B cell (primary cell): ENCODE results near the gene REL. TPM values are rescaled to one million over a fixed set of nuclear protein-coding genes. Genes with fewer than 3 reads are reported as not detected.

ENCODE experiments used
- ATAC-seq: fragments of 200-7000 bp; cut with Tn5 transposase; one replicate; pipeline ENCODE4 v1.10.0; 2021; ENCODE audit warnings: low read depth, mild to moderate bottlenecking, moderate number of reproducible peaks, moderate library complexity
- CTCF ChIA-PET: fragments of 350-600 bp; sonication (Branson Sonifier 250); formaldehyde crosslinking; loops from one replicate; lab custom pipeline; 2021; ENCODE audit warnings: antibody characterized with exemption, inconsistent platforms; lab: Charles Lee
- POLR2A ChIA-PET: fragments of 350-600 bp; sonication (Branson Sonifier 250); formaldehyde crosslinking; loops from one replicate; lab custom pipeline; 2021; ENCODE audit warnings: antibody characterized with exemption; lab: Charles Lee
- DNase-seq: peaks from one replicate; pipeline ENCODE4 v3.0.0; 2013
- H2AFZ ChIP-seq: 2 replicates; pipeline ENCODE4 v1.6.1; 2012; ENCODE audit warnings: mild to moderate bottlenecking, low read depth, low read length; ENCODE audit not compliant: insufficient read depth, poor library complexity, severe bottlenecking
- H3K27ac ChIP-seq, 2 donors: 1 replicate in 1 of 2; 2 replicates in 1 of 2; pipeline ENCODE4 v1.5.1; 2012 to 2013; ENCODE audit warnings: low read length in 2 of 2, mild to moderate bottlenecking in 2 of 2, moderate library complexity in 1 of 2
- H3K27me3 ChIP-seq, 4 experiments: fragments of 200-600 bp in 1 of 4; sonication (generic) in 1 of 4; replicated peaks in 1 of 4; 1 replicate in 2 of 4; 2 replicates in 2 of 4; pipeline versions ENCODE4 v1.6.1 to v1.7.0; 2013 to 2016; ENCODE audit warnings: low read length in 3 of 4, mild to moderate bottlenecking in 2 of 4, mixed read lengths in 1 of 4, moderate library complexity in 1 of 4; ENCODE audit not compliant: insufficient read depth in 4 of 4, control insufficient read depth in 3 of 4; ENCODE audit errors: control extremely low read depth in 1 of 4
- H3K36me3 ChIP-seq, 2 experiments: replicated peaks in 1 of 2; 1 replicate in 1 of 2; 2 replicates in 1 of 2; pipeline versions ENCODE4 v1.6.1 to v1.7.1; 2013; ENCODE audit warnings: low read length in 1 of 2; ENCODE audit not compliant: insufficient read depth in 2 of 2, control insufficient read depth in 1 of 2; ENCODE audit errors: control extremely low read depth in 1 of 2, extremely low read depth in 1 of 2
- H3K4me1 ChIP-seq, 2 donors: fragments of 200-600 bp in 1 of 2; sonication (generic) in 1 of 2; 1 replicate in 1 of 2; 2 replicates in 1 of 2; pipeline versions ENCODE4 v1.5.1 to v1.6.1; 2013 to 2017; ENCODE audit warnings: low read length in 2 of 2; ENCODE audit not compliant: control insufficient read depth in 2 of 2, insufficient read depth in 2 of 2
- H3K4me2 ChIP-seq: replicated peaks from 2 replicates; pipeline ENCODE3; 2012; ENCODE audit warnings: mild to moderate bottlenecking, low read depth, low read length; ENCODE audit not compliant: poor library complexity, severe bottlenecking
- H3K4me3 ChIP-seq, 5 experiments: fragments of 200-600 bp in 1 of 5; sonication (generic) in 1 of 5; 1 replicate in 3 of 5; 2 replicates in 2 of 5; pipeline versions ENCODE4 v1.5.1 to v1.7.0; 2011 to 2016; ENCODE audit warnings: low read length in 4 of 5, mild to moderate bottlenecking in 4 of 5, low read depth in 2 of 5, control low read depth in 1 of 5, moderate library complexity in 1 of 5; ENCODE audit not compliant: insufficient read depth in 1 of 5; ENCODE audit errors: control extremely low read depth in 1 of 5, extremely low read depth in 1 of 5
- H3K79me2 ChIP-seq: fragments of 200-600 bp; sonication (generic); one replicate; pipeline ENCODE4 v1.6.0; 2016; ENCODE audit warnings: low read length; ENCODE audit not compliant: control insufficient read depth, insufficient read depth
- H3K9ac ChIP-seq: fragments of 200-600 bp; sonication (generic); 2 replicates; pipeline ENCODE4 v1.6.1; 2017; ENCODE audit warnings: mild to moderate bottlenecking, low read length, moderate library complexity
- H3K9me3 ChIP-seq, 3 donors: one replicate each; pipeline versions ENCODE4 v1.6.1 to v1.7.1; 2013; ENCODE audit warnings: low read length in 2 of 3; ENCODE audit not compliant: control insufficient read depth in 2 of 3, insufficient read depth in 1 of 3; ENCODE audit errors: control extremely low read depth in 1 of 3
- H4K20me1 ChIP-seq: 2 replicates; pipeline ENCODE4 v1.6.0; 2012; ENCODE audit warnings: mild to moderate bottlenecking, low read length; ENCODE audit not compliant: insufficient read depth, control insufficient read depth, poor library complexity, severe bottlenecking
- H3K27ac Mint-ChIP-seq: one replicate; pipeline ENCODE4 v1.8.0; 2021; ENCODE audit warnings: mixed read lengths
- H3K27me3 Mint-ChIP-seq: one replicate; pipeline ENCODE4 v1.8.0; 2021; ENCODE audit warnings: mixed read lengths
- H3K4me1 Mint-ChIP-seq: one replicate; pipeline ENCODE4 v1.8.0; 2021; ENCODE audit warnings: mixed read lengths
- H3K4me3 Mint-ChIP-seq: one replicate; pipeline ENCODE4 v1.8.0; 2021; ENCODE audit warnings: mixed read lengths
- H3K9me3 Mint-ChIP-seq: one replicate; pipeline ENCODE4 v1.8.0; 2022; ENCODE audit warnings: mixed read lengths; ENCODE audit not compliant: insufficient read depth
- CTCF ChIP-seq: fragments of 200-600 bp; IDR thresholded peaks from one replicate; pipeline ENCODE4 v1.8.0; 2022; ENCODE audit warnings: antibody characterized with exemption, mild to moderate bottlenecking
- EZH2 ChIP-seq: IDR thresholded peaks from 2 replicates; pipeline ENCODE4 v1.6.1; 2012; ENCODE audit warnings: borderline replicate concordance, low read depth, mild to moderate bottlenecking, moderate library complexity, low read length; ENCODE audit not compliant: insufficient read depth, poor library complexity, severe bottlenecking
- WGBS: methylation state at CpG from one replicate; pipeline ENCODE4 v1.1.5; 2013; ENCODE audit warnings: missing lambda C conversion rate; ENCODE audit not compliant: insufficient coverage; 5-methylcytosine and 5-hydroxymethylcytosine counted together
- intact Hi-C: fragments of 100-400 bp; cut with micrococcal nuclease; formaldehyde crosslinking; loops from one replicate; pipeline ENCODE4 v1.10.0; 2022
- polyA plus RNA-seq: library from polyadenylated mRNA; depleted of rRNA; stranded (reverse); fragments of >200 nt; gene quantifications from 2 replicates; pipeline ENCODE4 v1.2.3, GENCODE V29; 2012
- total RNA-seq, 2 donors: library from RNA; stranded (reverse); fragments of 120-200 nt in 1 of 2; gene quantifications; 1 replicate in 1 of 2; 2 replicates in 1 of 2; pipeline versions ENCODE4 v1.2.3 to v1.2.4, GENCODE V29; 2013 to 2022

The REL gene
- total and polyA plus RNA-seq, 2 donors (not counting 1 experiment from before 2014, with no cell fraction given): 27.9 to 283 TPM

GRCh38 chr2:60963190-60963589, 81.8 kb downstream of the REL start:
- no peak overlapping the region for H3K27ac ChIP-seq
- no peak overlapping the region for H3K4me2 ChIP-seq
- H3K9me3 Mint-ChIP-seq: no peaks in the 10 kb centered on the region
- H2AFZ ChIP-seq: no peak overlapping the region
- H4K20me1 ChIP-seq: no peaks in the 10 kb centered on the region
- no peaks in the 10 kb centered on the region for H3K9me3 ChIP-seq
- TF ChIP-seq EZH2: no peak
- no peak for TF ChIP-seq CTCF
- H3K4me1 Mint-ChIP-seq: peaks cover 47% of the 10 kb centered on the region
- H3K9ac ChIP-seq: no peak overlapping the region
- H3K4me1 ChIP-seq: peaks cover 36 to 37% of the 10 kb centered on the region in 2 donors
- ChIA-PET CTCF (interaction anchor here (6.4 kb wide), 1 partner anchor 36 kb away, joined by 52 read pairs; no protein-coding TSS in a partner anchor), POLR2A (no interaction called here)
- H3K27ac Mint-ChIP-seq: peak overlapping the region; percentile 75
- no peaks in the 10 kb centered on the region for H3K79me2 ChIP-seq
- ATAC-seq (no peak), DNase-seq (no peak)
- H3K27me3 Mint-ChIP-seq: no peaks in the 10 kb centered on the region
- H3K27me3 ChIP-seq: no peaks in the 10 kb centered on the region
- H3K4me3 Mint-ChIP-seq: no peak overlapping the region
- no peak overlapping the region for H3K4me3 ChIP-seq
- intact Hi-C loops: loop anchor here (5.0 kb wide), 1 partner anchor 34 kb away; no protein-coding TSS in a partner anchor
- H3K36me3 ChIP-seq: peaks cover 0 to 8% of the 10 kb centered on the region in 2 experiments

- CTCF ChIA-PET: interaction anchor here (0.8 to 6.4 kb wide), 9 partner anchors 13 to 168 kb away, joined by 3 to 52 read pairs (median 4); no protein-coding TSS in a partner anchor
- H3K27me3 ChIP-seq: no peaks in the 10 kb centered on the region
- DNase-seq: peak; percentile 43
- no peak for ATAC-seq
- no peak for TF ChIP-seq EZH2
- no peak for TF ChIP-seq CTCF
- H3K36me3 ChIP-seq: no peaks in the 10 kb centered on the region
- no peaks in the 10 kb centered on the region for H3K27me3 Mint-ChIP-seq
- H3K4me2 ChIP-seq: peak overlapping the region; percentile 62
- H3K9me3 ChIP-seq: no peaks in the 10 kb centered on the region
- POLR2A ChIA-PET: interaction anchor here (0.6 to 0.9 kb wide), 3 partner anchors 8 to 209 kb away, joined by 3 to 5 read pairs (median 3); partner anchors contain the start of gene PAPOLG
- peak overlapping the region; percentile 66 for H2AFZ ChIP-seq
- H3K9ac ChIP-seq: peak overlapping the region; percentile 22
- intact Hi-C loops: loop anchor here (5.0 kb wide), 2 partner anchors 32 to 33 kb away; no protein-coding TSS in a partner anchor
- no peaks in the 10 kb centered on the region for H3K9me3 Mint-ChIP-seq
- H3K27ac Mint-ChIP-seq: peak overlapping the region; percentile 68
- no peaks in the 10 kb centered on the region for H3K79me2 ChIP-seq
- H3K4me3 Mint-ChIP-seq: peak overlapping the region; percentile 59
- peaks cover 62% of the 10 kb centered on the region for H3K4me1 Mint-ChIP-seq
- H4K20me1 ChIP-seq: no peaks in the 10 kb centered on the region
- H3K27ac ChIP-seq: peak overlapping the region; percentile 69 to 82
- H3K4me3 ChIP-seq: peak overlapping the region in 1 of 5 experiments; percentile 8
- peaks cover 44 to 53% of the 10 kb centered on the region in 2 donors for H3K4me1 ChIP-seq
- 0% methylated on average over 1 of the region's 7 CpGs for WGBS
Measured at GRCh38 chr2:60964651-60965498, 83.5 kb downstream of the REL start.
